DMS114 treated with DMSO at 0.1 percent for 48 hours (cell line): ENCODE measurements around the gene MPND.

ENCODE experiments used
- DNase-seq: peaks from one replicate; lab custom pipeline; 2025; ENCODE audit not compliant: unreplicated experiment; lab: John Stamatoyannopoulos, UW

The MPND gene, protein sequence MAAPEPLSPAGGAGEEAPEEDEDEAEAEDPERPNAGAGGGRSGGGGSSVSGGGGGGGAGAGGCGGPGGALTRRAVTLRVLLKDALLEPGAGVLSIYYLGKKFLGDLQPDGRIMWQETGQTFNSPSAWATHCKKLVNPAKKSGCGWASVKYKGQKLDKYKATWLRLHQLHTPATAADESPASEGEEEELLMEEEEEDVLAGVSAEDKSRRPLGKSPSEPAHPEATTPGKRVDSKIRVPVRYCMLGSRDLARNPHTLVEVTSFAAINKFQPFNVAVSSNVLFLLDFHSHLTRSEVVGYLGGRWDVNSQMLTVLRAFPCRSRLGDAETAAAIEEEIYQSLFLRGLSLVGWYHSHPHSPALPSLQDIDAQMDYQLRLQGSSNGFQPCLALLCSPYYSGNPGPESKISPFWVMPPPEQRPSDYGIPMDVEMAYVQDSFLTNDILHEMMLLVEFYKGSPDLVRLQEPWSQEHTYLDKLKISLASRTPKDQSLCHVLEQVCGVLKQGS

DNA sequence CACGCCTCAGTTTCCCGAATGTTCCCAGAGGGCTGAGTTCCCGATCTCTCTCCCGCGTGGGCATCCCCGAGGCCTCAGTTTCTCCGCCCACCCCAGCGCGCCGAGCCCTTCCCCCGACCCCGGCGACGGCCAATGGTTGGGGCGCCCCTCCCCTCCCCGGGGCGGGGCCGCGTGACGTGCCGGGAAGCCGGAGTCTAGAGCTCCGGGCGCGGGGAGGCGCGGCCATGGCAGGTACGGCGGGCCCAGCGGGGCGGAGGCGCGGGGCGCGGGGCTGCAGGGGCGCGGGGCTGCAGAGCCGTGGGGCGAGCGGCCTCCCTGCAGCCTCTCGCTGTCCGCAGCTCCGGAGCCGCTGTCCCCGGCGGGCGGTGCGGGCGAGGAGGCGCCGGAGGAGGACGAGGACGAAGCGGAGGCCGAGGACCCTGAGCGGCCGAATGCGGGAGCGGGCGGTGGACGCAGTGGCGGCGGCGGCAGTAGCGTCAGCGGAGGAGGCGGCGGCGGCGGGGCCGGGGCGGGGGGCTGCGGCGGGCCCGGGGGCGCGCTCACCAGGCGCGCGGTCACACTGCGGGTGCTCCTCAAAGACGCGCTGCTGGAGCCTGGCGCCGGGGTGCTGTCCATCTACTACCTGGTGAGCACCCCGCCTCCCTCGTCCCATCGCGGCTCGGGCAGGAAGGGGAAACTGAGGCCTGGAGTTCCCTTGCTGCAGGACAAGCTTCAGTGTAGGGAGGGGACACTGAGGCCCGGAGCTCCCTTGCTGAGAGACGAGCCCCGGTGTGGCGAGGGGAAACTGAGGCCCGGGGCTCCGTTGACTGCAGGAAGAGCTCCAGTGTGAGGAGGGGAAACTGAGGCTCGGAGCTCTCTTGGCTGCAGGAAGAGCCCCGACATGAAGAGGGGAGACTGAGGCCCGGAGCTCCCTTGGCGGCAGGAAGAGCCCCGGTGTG is at the start of gene MPND:
Gene MPND (plus strand): TSS at position 193 of the 938 bp plus-strand sequence. CDS start 32 bp downstream, at position 225.
- peak; percentile 42 for DNase-seq

DNA sequence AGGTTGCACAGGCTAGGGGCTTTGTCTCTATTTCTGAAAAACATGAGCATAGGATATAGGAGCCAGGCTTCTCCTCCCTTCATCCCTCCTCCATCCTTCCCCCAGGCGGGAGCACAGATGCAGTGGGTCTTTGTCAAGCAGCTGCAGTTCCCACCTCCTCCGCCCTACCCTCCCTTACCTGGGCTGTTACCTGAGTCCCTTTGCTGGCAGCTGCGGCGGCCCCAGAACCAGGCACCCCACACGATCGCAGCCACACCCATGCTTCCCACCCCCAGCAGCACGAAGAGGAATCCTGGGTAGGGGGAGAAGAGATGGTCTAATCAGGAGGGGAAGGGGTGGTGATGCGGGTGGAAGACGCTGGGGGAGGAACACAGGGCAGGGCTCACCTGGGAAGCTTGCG is 49.0 kb upstream of the MPND start:
- no peak for DNase-seq

DNA sequence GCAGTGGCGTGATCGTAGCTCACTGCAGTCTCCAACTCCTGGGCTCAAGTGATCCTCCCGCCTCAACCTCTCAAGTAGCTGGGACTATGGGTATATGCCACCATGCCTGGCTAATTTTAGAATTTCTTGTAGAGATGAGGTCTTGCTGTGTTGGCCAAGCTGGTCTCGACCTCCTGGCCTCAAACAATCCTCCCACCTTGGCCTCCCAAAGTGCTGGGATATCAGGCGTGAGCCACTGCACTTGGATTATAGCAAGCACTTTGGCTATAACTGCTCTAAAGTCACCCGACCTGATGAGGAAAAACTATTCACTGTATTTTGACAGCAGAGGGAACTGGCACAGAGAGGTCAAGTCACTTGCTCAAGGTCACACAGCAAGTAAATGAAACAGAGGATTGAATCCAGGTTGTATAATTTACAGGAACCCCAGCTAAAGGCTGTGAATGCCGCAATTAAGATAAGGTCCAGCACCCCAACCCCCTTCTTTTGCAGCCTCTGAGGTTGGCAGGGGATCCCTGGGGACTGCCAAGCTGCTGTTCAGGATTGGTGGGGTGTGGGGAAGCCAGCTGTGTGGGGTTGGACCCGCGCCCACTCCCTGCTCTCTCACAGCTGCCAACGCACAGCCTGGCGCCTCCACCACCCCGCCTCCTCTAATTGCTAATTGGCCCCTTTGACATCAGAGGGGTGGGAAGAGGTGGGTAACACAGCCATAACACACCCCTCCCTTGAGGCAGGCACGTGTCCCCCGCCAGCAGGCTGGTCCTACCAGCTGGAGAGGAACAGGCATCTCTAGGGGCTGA is 47.2 kb upstream of the MPND start:
- DNase-seq = no peak

DNA sequence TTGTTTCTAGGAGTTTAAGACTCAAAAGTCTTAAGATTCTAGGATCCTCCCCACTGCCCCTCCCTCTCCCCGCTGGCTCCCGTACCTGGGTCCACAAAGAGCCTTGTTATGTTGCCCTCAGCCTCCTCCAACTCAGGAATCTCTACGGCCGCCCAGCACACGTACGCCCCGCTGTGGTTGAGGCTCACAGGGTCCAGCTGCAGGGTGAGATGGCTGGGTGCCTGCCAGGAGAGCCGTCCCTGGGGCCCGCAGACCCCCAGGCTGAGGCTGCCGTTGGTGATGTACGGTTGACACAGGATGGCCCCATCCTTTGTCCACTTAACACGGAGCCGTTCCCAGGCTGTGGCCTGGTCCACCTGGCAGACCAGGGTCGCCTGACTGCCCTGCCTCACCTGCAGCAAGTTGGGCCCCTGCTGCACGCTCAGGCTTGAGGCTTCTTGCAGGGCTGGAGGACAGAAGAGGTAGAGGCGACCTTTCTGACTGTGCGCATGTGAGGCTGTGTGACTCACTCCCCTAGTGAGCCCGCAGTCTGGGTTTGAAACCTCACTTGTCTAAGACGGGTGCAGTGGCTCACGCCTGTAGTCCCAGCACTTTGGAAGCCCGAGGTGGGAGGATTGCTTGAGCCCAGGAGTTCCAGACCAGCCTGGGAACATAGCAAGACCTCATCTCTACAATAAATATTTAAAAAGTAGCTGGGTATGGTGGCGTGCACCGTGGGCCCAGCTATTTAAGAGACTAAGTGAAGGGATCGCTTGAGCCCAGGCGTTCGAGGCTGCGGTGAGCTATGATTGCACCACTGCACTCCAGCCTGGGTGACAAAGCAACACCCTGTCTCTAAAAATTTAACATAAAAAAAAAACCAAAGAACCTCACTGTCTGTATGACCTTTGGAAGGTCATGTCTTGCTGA is 45.2 kb upstream of the MPND start:
- DNase-seq = no peak

DNA sequence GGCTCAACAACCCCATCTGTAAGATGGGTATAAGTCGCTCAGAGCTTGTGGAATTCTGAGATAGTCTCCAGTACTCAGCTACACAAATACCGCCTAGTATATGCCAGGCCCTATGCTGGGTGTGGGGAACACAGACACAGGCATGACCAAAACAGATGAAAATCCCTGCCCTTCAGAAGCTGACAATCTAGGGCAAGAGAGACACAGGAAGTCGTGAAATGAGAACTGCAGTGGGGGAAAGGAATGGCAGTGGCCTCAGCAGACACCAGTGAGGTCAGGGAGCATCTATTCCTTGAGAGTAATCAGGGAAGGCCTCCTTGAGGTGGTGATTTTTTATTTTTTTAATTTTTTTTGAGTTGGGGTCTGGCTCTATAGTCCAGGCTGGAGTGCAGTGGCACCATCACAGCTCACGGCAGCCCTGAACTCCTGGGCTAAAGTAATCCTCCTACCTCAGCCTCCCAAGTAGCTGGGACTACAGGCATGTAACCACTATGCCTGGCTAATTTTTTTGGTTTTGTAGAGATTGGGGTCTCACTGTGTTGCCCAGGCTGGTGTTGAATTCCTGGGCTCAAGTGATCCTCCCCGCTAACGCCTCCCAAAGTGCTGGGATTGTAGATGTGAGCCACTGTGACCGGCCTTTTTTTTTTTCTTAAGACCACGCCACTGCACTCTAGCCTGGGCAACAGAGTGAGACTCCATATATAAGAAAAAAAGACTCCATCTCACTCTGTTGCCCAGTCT is 44.4 kb upstream of the MPND start:
- DNase-seq = no peak

DNA sequence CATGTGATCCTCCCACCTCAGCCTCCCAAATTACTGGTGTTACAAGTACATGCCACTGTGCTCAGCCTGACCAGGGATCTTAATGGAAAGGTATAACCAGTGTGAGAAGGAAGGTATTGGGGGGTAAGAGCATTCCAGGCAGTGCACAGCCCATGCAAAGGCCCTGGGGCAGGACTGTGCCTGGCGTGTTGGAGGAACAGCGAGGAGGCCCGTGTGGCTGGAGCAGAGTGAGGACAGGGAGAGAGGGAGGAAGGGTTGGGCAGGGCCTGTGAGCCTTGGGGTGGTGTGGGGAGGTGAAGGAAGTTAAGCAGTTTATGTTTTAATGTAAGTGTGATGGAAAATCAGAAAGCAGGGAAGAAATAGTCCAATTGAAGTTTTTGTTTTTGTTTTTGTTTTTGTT is 42.8 kb upstream of the MPND start:
- DNase-seq = no peak

DNA sequence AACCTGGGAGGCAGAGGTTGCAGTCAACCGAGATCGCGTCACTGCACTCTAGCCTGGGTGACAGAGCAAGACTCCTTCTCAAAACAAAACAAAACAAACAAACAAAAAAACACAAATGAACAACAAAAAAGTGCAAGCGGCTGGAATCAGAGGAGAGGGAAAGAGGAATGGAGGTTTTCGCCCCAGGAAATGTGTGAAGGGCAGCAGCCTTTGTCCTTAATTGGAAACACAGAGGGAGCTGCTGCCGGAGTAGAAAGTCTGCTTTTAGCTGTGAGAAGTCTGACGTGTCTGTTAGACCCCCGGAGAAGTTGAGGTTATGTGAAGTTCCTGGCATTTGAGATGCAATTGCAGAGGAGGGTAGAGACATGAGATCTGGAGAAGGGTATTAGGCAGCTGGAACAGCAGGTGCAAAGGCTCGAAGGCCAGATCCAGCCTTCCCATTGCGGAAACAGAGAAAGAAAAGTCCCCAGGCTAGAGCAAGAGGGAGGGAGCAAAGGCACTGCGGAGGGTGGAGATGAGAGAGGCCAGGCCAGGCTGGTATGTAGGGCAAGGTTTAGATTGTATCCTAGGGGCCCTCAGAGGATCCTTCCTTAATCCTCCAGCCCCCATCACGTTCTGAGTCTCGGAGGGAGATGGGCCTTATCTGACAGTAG is 41.6 kb upstream of the MPND start:
- DNase-seq = no peak

DNA sequence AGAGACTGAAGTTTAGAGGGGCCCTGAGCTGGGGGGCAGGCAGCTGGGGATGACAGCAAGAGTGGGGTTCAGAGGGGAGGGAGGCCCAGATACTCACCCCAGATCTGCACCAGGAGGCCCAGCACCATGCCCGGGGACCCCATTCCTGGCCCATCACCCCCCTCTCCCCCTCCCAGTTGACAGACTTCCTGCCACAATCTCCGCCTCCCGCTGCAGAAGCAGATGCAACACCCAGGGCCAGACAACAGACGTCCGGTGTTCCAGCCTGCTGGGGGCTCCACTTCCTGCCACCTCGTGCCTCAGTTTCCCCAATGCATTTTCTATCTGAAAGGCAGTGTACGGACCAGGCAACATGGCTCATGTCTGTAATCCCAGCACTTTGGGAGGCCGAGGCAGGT is 41.1 kb upstream of the MPND start, which contains the start of gene TMIGD2:
Gene TMIGD2 (minus strand): TSS at position 147 of the 398 bp plus-strand sequence. CDS start 4 bp downstream, at position 143.
- no peak for DNase-seq

DNA sequence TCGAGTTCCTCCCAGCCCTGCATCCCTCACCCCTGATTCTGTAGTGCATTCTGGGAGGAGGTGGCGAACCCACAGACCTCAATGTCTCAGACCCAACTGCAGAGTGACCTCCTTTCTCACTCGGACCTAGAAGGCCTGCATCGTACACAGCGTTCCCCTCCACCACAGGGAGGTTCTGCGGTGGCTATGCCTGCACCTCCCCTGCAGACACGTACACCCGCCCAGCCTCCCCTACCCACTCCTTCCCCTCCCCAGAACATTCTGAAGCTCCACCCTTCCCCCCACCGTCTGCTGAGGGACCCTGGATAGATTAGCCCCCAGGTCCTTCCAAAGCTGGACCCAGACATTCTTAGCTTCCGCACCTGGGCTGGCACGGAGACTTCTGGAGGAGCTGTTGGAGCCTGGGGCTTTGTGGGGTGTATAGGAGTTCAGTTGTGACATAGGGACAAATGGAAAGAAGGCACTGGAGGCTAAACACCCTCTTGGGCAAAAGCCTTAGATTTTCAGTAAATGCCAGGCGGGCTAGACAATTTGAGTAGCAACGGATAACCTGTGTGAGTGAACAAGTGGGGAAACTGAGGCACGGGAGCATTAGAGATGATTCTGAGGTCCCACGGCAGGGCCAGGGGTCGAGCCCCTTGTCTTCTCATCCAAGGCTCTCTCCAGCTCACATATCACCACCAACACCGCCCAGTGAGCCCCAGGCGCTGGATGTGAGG is 39.4 kb upstream of the MPND start:
- DNase-seq = no peak

DNA sequence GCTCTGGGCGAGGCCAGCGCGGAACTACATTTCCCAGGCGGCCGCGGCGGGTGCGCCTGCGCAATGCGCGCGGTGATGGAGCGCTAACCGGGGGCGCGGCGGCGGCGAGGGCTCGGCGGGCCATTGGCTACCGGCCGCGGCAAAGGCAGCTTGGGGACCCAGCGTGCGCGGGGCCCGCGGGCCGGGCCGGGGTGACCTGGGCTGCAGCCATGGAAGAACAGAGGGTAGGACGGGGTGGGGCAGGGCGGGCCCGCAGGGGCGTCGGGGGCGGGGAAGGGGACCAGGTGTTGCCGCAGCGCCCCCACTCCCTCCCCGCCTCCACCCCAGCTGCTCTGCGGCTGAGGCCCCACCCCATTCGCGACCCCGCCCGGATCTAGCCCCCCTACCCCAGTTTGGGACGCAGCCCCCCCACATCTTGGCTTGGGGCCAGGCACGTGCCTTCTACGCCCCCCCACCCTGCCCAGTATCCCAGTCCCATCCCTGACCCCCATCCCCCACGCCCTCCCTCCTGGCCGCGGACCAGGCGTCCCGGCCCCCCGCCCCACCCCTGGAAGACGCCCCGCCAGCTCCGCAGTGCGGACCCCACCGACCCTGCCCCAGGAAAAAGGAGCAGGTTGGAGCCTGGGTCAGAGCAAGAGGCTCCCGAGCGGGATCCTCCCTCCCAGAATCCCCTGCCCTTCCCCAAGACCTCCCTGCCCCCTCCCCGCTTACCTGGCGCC is 38.7 kb upstream of the MPND start, which contains the start of gene FSD1:
Gene FSD1 (plus strand): TSS at position 61 of the 719 bp plus-strand sequence. CDS start 149 bp downstream, at position 210.
- peak; percentile 16 for DNase-seq

DNA sequence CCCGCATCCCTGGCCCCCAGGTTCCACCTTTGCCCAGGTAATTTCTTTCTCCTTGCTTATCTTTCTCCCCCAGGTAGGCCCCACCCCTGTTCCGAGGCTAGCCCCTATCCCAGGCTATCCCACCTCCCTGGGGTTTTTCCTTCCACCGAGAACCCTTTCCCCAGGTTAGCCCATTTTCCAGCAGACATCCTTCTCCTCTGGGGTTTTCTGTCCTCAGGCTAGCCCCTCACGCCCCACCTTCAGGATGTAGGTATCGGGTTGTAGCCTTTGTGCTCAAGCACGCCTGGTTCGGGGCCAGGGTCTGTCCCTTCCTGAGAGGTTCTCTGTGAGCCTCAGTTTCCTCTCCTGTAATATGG is 38.1 kb upstream of the MPND start:
- DNase-seq = no peak

DNA sequence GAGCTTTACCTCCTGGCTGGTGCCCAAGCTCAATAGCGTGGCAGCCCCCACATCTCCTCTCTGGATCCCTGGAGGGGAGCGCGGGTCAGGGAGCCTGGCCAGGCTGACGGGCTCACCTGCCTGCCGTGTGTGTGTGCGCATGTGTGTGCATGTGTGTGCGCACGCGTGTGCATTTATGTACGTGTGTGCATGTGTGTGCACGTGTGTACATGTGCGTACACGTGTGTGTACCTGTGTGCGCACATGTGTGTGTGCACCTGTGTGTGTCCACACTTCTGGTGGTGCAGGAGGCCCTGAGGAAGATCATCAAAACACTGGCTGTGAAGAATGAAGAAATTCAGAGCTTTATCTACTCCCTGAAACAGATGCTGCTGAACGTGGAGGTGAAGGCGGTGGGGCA is 37.7 kb upstream of the MPND start:
- DNase-seq = no peak

DNA sequence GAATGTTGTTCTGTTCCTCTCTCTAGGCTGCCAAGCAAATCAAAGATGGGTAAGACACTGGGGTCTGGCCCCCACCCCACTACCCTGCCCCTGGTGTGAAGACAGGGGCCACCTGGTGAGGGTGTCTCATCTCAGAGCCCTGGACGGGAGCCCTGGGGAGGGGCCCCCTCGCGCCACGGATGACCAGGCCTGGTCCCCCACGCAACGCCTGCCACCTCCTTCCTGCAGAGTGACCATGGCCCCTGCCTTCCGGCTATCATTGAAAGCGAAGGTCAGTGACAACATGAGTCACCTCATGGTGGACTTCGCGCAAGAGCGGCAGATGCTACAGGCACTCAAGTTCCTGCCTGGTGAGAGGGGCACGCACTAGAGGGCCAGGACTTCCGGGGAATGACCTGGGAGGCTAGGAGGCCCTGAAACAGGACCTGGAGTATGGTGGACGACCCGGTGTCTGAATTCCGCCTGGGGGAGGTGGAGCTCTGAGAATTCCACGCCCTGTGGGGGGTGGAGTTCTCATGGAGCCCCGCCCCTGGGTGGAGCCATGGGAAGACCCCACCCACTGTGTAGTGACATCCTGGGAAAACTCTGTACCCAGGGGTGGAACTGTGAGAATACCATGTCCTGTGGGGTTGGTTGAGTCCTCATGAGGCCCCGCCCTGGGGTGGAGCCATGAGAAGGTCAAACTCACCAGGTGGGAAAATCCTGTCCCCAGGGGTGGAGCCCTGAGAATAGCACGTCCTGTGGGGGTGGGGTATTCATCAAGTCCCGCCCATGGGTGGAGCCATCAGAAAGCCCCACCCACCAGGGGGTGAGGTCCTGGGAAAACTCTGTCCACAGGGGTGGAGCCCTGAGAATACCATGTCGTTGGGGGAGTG is 32.9 kb upstream of the MPND start:
- no peak for DNase-seq

DNA sequence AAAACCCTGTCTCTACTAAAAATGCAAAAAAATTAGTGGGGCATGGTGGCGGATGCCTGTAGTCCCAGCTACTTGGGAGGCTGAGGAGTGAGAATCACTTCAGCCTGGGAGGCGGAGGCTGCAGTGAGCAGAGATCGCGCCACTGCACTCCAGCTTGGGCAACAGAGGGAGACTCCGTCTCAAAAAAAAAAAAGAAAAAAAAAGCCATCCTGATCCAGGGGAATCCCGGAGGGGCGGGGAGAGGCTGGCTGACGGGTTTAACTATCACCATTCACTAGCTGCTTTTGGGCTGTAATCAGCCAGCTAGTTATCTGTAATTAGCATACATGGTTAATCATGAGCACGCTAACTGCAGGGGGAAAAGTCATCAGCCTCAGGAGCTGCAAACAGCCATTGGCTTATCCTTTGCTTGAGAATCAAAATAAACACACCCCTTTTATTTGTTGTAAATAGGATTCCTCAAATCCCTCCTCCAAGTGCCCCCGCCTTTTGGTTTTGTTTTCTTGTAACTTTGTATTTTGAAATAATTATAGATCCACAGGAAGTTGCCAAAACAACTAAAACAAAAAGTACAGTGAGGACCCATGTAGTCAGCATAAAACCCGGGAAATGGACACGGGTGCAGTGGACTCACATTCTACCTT is 29.4 kb upstream of the MPND start:
- no peak for DNase-seq

DNA sequence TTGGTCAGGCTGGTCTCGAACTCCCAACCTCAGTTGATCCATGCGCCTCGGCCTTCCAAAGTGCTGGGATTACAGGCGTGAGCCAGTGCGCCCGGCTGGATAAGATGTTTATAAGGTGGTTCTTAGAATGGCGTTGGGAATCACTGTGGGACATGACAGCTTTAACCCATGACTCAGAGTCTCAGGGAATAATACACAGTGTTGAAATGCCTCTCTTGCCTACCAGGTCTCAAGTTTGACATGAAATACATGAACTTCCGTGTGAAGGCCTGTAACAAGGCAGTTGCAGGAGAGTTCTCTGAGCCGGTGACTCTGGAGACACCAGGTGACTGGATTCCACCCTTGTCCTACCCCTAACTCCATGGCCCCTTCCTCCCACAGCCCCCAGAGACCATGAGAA is 26.4 kb upstream of the MPND start:
- no peak for DNase-seq

DNA sequence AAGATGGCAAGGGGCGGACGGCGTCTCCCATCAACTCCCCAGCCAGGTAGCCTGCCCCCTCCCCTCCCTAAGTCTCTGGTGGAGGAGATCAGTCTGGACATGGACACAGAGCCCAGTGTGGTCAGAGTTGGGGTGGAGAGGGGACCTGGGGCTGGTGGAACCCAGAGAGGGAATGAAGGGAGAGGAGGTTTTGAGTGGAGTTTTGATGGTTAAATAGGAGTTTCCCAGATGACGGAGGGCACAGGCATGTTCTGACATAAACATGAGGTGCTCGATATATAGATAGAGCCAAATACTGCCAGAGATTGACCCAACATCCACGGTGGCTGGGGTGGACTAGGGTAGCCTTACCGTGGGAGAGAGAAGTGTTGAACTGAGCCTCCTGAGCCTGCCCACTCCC is 24.9 kb upstream of the MPND start:
- no peak for DNase-seq
